Immature natural killer cell (primary cell): ENCODE measurements around the gene CCDC38. TPM values are rescaled to one million over a fixed set of nuclear protein-coding genes. Genes with fewer than 3 reads are reported as not detected.

ENCODE experiments used
- DNase-seq, 3 donors: peaks; one replicate each; pipeline ENCODE4 v3.0.0; 2022; ENCODE audit warnings: mixed read lengths in 1 of 3
- H3K27ac Mint-ChIP-seq, 6 donors: one replicate each; pipeline ENCODE4 v1.8.0; 2020; ENCODE audit warnings: mixed read lengths in 6 of 6, mild to moderate bottlenecking in 5 of 6, inconsistent platforms in 4 of 6, moderate library complexity in 3 of 6
- H3K27me3 Mint-ChIP-seq, 3 donors: one replicate each; pipeline ENCODE4 v1.8.0; 2020 to 2021; ENCODE audit warnings: low read depth in 3 of 3, mild to moderate bottlenecking in 3 of 3, mixed read lengths in 3 of 3, moderate library complexity in 3 of 3, inconsistent platforms in 1 of 3
- H3K36me3 Mint-ChIP-seq, 3 donors: one replicate each; pipeline ENCODE4 v1.8.0; 2020; ENCODE audit warnings: mixed read lengths in 3 of 3, inconsistent platforms in 2 of 3, mild to moderate bottlenecking in 2 of 3
- H3K4me1 Mint-ChIP-seq, 2 donors: one replicate each; pipeline ENCODE4 v1.8.0; 2020; ENCODE audit warnings: inconsistent platforms in 2 of 2, mild to moderate bottlenecking in 2 of 2, mixed read lengths in 2 of 2, moderate library complexity in 1 of 2
- H3K4me3 Mint-ChIP-seq, 5 donors: one replicate each; pipeline ENCODE4 v1.8.0; 2020; ENCODE audit warnings: mild to moderate bottlenecking in 5 of 5, mixed read lengths in 5 of 5, inconsistent platforms in 3 of 5, moderate library complexity in 3 of 5
- H3K9me3 Mint-ChIP-seq, 6 donors: one replicate each; pipeline ENCODE4 v1.8.0; 2020; ENCODE audit warnings: mild to moderate bottlenecking in 6 of 6, mixed read lengths in 6 of 6, inconsistent platforms in 4 of 6, moderate library complexity in 3 of 6
- polyA plus RNA-seq, 3 donors: library from polyadenylated mRNA; unstranded; fragments of 300-500 nt; fragmentation: Illumina TruSeq; gene quantifications; one replicate each; pipeline ENCODE4 v1.2.3, GENCODE V29; 2021

Gene CCDC38
- polyA plus RNA-seq, 3 donors from 2014 or later = 0.07 TPM; not detected in 2

GRCh38 chr12:95834572-95834971 is 107.8 kb downstream of the CCDC38 start:
- Mint-ChIP-seq H3K36me3 (no peaks in the 10 kb centered on the region), H3K27ac (no peak overlapping the region), H3K4me3 (no peak overlapping the region), H3K27me3 (peaks cover 7 to 20% (median 10%) of the 10 kb centered on the region in 3 donors), H3K9me3 (no peaks in the 10 kb centered on the region), H3K4me1 (no peaks in the 10 kb centered on the region)
- no peak for DNase-seq

DNA sequence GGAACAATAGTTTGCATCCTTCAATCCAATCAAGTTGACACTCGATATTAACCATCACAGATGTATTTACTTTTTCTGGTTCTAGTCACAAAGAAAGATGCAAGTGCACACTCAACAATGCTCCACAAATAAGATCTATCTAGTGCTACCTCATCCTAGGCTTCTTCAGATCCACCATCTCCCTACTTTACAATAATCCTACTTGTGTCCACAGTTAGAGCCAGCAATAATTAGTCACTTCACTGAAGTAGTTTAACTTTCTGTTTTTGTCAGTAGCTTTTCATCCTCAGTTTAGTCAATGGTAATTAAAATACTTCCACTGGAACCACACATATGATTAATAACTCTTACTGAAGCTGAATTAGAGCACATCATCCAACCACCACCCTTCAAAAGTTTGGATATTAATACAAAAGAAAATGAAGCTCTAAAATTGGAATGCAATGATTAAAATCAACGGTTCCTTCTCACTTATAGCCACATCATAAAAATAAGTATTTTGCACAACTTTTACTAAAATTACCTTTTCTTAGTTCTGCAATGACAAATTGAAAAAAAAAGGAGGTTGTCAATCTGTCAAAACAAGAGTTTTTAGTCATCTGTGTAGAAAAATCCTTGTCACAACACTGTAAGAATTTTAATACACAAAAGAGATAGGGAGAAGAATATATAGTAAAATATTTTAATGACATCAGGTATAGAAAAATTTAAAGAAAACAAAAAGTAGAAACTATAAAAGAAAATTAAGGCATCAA is 111.9 kb downstream of the CCDC38 start:
- Mint-ChIP-seq H3K27ac (no peak overlapping the region), H3K4me1 (no peaks in the 10 kb centered on the region), H3K4me3 (no peak overlapping the region), H3K36me3 (no peaks in the 10 kb centered on the region), H3K9me3 (no peaks in the 10 kb centered on the region), H3K27me3 (peaks cover 0 to 11% (median 9%) of the 10 kb centered on the region in 3 donors)
- DNase-seq = no peak

GRCh38 chr12:95829395-95829794 is 113.0 kb downstream of the CCDC38 start:
- H3K27ac Mint-ChIP-seq = no peak overlapping the region
- peaks cover 0 to 11% (median 6%) of the 10 kb centered on the region in 3 donors for H3K27me3 Mint-ChIP-seq
- H3K9me3 Mint-ChIP-seq = no peaks in the 10 kb centered on the region
- H3K4me1 Mint-ChIP-seq = no peaks in the 10 kb centered on the region
- no peak overlapping the region for H3K4me3 Mint-ChIP-seq
- no peak for DNase-seq
- H3K36me3 Mint-ChIP-seq = no peaks in the 10 kb centered on the region

DNA sequence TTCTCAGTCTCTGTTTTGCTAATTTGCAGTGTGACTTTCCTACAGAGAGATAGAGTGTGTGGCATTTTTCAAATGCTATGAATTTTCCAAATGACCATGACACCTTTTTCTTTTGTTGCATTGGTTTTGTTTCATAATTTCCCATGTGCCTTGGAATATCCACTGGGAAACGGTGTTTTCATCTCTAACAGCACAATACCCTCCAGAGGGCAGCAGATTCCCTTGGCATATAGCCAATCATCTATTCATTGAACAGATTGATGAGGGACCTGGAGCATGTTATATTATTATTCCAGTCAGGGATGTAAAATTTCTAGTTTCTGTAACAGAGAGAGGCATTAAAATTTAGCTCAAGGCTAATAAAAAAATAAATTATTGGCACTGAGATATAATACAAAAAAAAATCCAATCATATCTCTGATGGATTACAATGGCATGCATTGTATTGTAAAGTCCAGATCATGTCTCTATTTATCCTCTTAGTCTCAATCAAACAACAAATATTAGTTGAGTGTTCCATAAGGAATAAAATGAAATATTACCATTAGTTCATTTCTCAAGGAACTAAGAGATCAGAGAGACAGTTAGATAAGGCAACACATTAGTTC is 122.2 kb downstream of the CCDC38 start:
- H3K4me3 Mint-ChIP-seq = no peak overlapping the region
- no peak for DNase-seq
- no peaks in the 10 kb centered on the region for H3K9me3 Mint-ChIP-seq
- peaks cover 0 to 4% (median 0%) of the 10 kb centered on the region in 3 donors for H3K36me3 Mint-ChIP-seq
- H3K27ac Mint-ChIP-seq = no peak overlapping the region
- H3K27me3 Mint-ChIP-seq = peaks cover 3% of the 10 kb centered on the region in 3 donors
- H3K4me1 Mint-ChIP-seq = no peaks in the 10 kb centered on the region

Other genes with a start within 250 kb of the CCDC38 start
- gene NTN4, start 151.8 kb downstream of the CCDC38 start, polyA plus RNA-seq = not detected
- 10 to 100 TPM; 29.5 to 46.1 (median 39.1) TPM for gene SNRPF, start 83.7 kb downstream of the CCDC38 start, polyA plus RNA-seq
- gene AMDHD1, start 717 bp upstream of the CCDC38 start, polyA plus RNA-seq = 1 to 10 TPM in 2 of 3 donors, not detected in 1; 2.1 to 2.4 TPM
- under 1 TPM in 2 of 3 donors, not detected in 1; 0.21 to 0.34 TPM for gene HAL, start 53.7 kb upstream of the CCDC38 start, polyA plus RNA-seq
- 10 to 100 TPM; 65.9 to 78.1 (median 67.2) TPM for gene LTA4H, start 93.0 kb upstream of the CCDC38 start, polyA plus RNA-seq